OCI-LY1 (cell line): Measurements from ENCODE around the gene DCAF5.
"Not testable (repeated sequence)": the region's sequence is repeated elsewhere in the genome, so short reads cannot be mapped to it uniquely, and the experiment has no call there.

Experiments used
- H2AFZ ChIP-seq: fragments of 200-600 bp; sonication (generic), shearing (Covaris generic); 2 replicates; pipeline ENCODE4 v1.6.0; 2014; ENCODE audit warnings: antibody characterized with exemption, mild to moderate bottlenecking, low read length
- H3F3A ChIP-seq: fragments of 200-600 bp; sonication (generic), shearing (Covaris generic); 2 replicates; pipeline ENCODE4 v1.6.0; 2014; ENCODE audit warnings: mild to moderate bottlenecking, antibody characterized with exemption, low read length, moderate library complexity; ENCODE audit not compliant: insufficient read depth
- H3K27ac ChIP-seq: fragments of 200-600 bp; sonication (generic); 2 replicates; pipeline ENCODE4 v1.5.1; 2014; ENCODE audit warnings: low read length, mixed run types, mild to moderate bottlenecking, low read depth; ENCODE audit not compliant: poor library complexity, severe bottlenecking
- H3K27me3 ChIP-seq: fragments of 200-600 bp; sonication (generic); 2 replicates; pipeline ENCODE4 v1.6.0; 2014; ENCODE audit warnings: antibody characterized with exemption, mild to moderate bottlenecking, low read length, moderate library complexity; ENCODE audit not compliant: insufficient read depth
- H3K36me3 ChIP-seq: fragments of 200-600 bp; sonication (generic); 2 replicates; pipeline ENCODE4 v1.6.1; 2014; ENCODE audit warnings: mild to moderate bottlenecking, antibody characterized with exemption, low read length, moderate library complexity, mixed read lengths; ENCODE audit not compliant: insufficient read depth
- H3K4me1 ChIP-seq: fragments of 200-600 bp; sonication (generic); 2 replicates; pipeline ENCODE4 v1.5.1; 2014; ENCODE audit warnings: mild to moderate bottlenecking, low read length, moderate library complexity; ENCODE audit not compliant: insufficient read depth, severe bottlenecking
- H3K4me2 ChIP-seq: fragments of 200-600 bp; sonication (generic), shearing (Covaris generic); 2 replicates; pipeline ENCODE4 v1.6.1; 2014; ENCODE audit warnings: low read length
- H3K4me3 ChIP-seq: fragments of 200-600 bp; sonication (generic); 2 replicates; pipeline ENCODE4 v1.5.1; 2014; ENCODE audit warnings: low read length, low read depth, mild to moderate bottlenecking, mixed read lengths; ENCODE audit not compliant: poor library complexity, severe bottlenecking
- H3K79me2 ChIP-seq: fragments of 200-600 bp; shearing (Covaris generic); 2 replicates; pipeline ENCODE4 v1.6.1; 2016; ENCODE audit warnings: mixed run types, low read length, mixed read lengths; ENCODE audit not compliant: insufficient read depth
- H3K9ac ChIP-seq: fragments of 200-600 bp; sonication (generic), shearing (Covaris generic); 2 replicates; pipeline ENCODE4 v1.6.1; 2014; ENCODE audit warnings: mild to moderate bottlenecking, low read length, mixed read lengths
- H3K9me2 ChIP-seq: fragments of 200-600 bp; sonication (generic), shearing (Covaris generic); 2 replicates; pipeline ENCODE4 v1.6.1; 2014; ENCODE audit warnings: low read depth, mild to moderate bottlenecking, low read length, mixed read lengths
- H3K9me3 ChIP-seq: fragments of 200-600 bp; shearing (Covaris generic); 2 replicates; pipeline ENCODE4 v1.6.1; 2014; ENCODE audit warnings: low read length, mixed read lengths
- H4K20me1 ChIP-seq: fragments of 200-600 bp; sonication (generic), shearing (Covaris generic); 2 replicates; pipeline ENCODE4 v1.6.0; 2016; ENCODE audit warnings: mild to moderate bottlenecking, low read length; ENCODE audit not compliant: insufficient read depth
- CTCF ChIP-seq: fragments of 200-600 bp; sonication (generic), shearing (Covaris generic); IDR thresholded peaks from 2 replicates; pipeline ENCODE4 v1.5.1; 2017; ENCODE audit warnings: mild to moderate bottlenecking, antibody characterized with exemption, low read length, moderate library complexity, mixed read lengths
- EZH2 ChIP-seq: fragments of 200-600 bp; sonication (generic), shearing (Covaris generic); IDR thresholded peaks from 2 replicates; pipeline ENCODE4 v1.8.0; 2017; ENCODE audit warnings: borderline replicate concordance, mixed run types, mild to moderate bottlenecking, antibody characterized with exemption, low read length, moderate library complexity, mixed read lengths

The DCAF5 gene

GRCh38 chr14:69079188-69079742 is 73.7 kb downstream of the DCAF5 start:
- no peak for TF ChIP-seq CTCF
- no peak for TF ChIP-seq EZH2
- Histone ChIP-seq H3K9me2 (no peaks in the 10 kb centered on the region), H3K79me2 (no peaks in the 10 kb centered on the region), H3K4me1 (no peaks in the 10 kb centered on the region), H3K9me3 (no peaks in the 10 kb centered on the region), H3F3A (no peaks in the 10 kb centered on the region), H4K20me1 (no peaks in the 10 kb centered on the region), H3K4me2 (no peak overlapping the region), H3K36me3 (peaks cover 28% of the 10 kb centered on the region; the same call in 1 of the 2 replicates), H3K27me3 (no peaks in the 10 kb centered on the region), H2AFZ (no peak overlapping the region), H3K9ac (no peak overlapping the region), H3K27ac (no peak overlapping the region), H3K4me3 (no peak overlapping the region)

- Histone ChIP-seq H3K27ac (no peak overlapping the region), H3K9me3 (no peaks in the 10 kb centered on the region), H3K4me2 (no peak overlapping the region), H3K4me1 (no peaks in the 10 kb centered on the region), H3K36me3 (peaks cover 31% of the 10 kb centered on the region; the same call in 1 of the 2 replicates), H3K9ac (no peak overlapping the region), H3K9me2 (no peaks in the 10 kb centered on the region), H4K20me1 (no peaks in the 10 kb centered on the region), H3F3A (no peaks in the 10 kb centered on the region), H3K4me3 (no peak overlapping the region), H3K79me2 (no peaks in the 10 kb centered on the region), H3K27me3 (no peaks in the 10 kb centered on the region), H2AFZ (no peak overlapping the region)
- no peak for TF ChIP-seq EZH2
- no peak for TF ChIP-seq CTCF
Observed at GRCh38 chr14:69077841-69078240, 75.1 kb downstream of the DCAF5 start.

- peaks cover 33% of the 10 kb centered on the region; the same call in 1 of the 2 replicates for H3K36me3 ChIP-seq
- H3K79me2 ChIP-seq, H3F3A ChIP-seq, H4K20me1 ChIP-seq, H3K9me3 ChIP-seq, H3K4me3 ChIP-seq, H3K27me3 ChIP-seq, H3K9me2 ChIP-seq, H3K4me2 ChIP-seq, H3K27ac ChIP-seq, H3K9ac ChIP-seq, H3K4me1 ChIP-seq, H2AFZ ChIP-seq: not testable (repeated sequence)
Observed at GRCh38 chr14:69077185-69077584, 75.7 kb downstream of the DCAF5 start.

- no peak overlapping the region for H3K27ac ChIP-seq
- H3K4me2 ChIP-seq: no peak overlapping the region
- peaks cover 27% of the 10 kb centered on the region; the same call in 1 of the 2 replicates for H3K36me3 ChIP-seq
- H3K4me3 ChIP-seq: no peak overlapping the region
- H3K9me3 ChIP-seq: no peaks in the 10 kb centered on the region
- no peaks in the 10 kb centered on the region for H3F3A ChIP-seq
- H3K79me2 ChIP-seq: no peaks in the 10 kb centered on the region
- no peaks in the 10 kb centered on the region for H4K20me1 ChIP-seq
- no peaks in the 10 kb centered on the region for H3K4me1 ChIP-seq
- no peak overlapping the region for H2AFZ ChIP-seq
- no peak overlapping the region for H3K9ac ChIP-seq
- no peaks in the 10 kb centered on the region for H3K27me3 ChIP-seq
- TF ChIP-seq EZH2 (no peak), CTCF (no peak)
- H3K9me2 ChIP-seq: no peaks in the 10 kb centered on the region
Observed at GRCh38 chr14:69076341-69076740, 76.6 kb downstream of the DCAF5 start.
